GM19240 (cell line): ENCODE results near the gene FARSA.
"Not testable (repeated sequence)": the region's sequence is repeated elsewhere in the genome, so short reads cannot be mapped to it uniquely, and the experiment has no call there.

ENCODE experiments used
- DNase-seq: peaks from one replicate; pipeline ENCODE4 v3.0.0; 2011; ENCODE audit warnings: low spot score; ENCODE audit not compliant: insufficient read length

FARSA gene

DNA sequence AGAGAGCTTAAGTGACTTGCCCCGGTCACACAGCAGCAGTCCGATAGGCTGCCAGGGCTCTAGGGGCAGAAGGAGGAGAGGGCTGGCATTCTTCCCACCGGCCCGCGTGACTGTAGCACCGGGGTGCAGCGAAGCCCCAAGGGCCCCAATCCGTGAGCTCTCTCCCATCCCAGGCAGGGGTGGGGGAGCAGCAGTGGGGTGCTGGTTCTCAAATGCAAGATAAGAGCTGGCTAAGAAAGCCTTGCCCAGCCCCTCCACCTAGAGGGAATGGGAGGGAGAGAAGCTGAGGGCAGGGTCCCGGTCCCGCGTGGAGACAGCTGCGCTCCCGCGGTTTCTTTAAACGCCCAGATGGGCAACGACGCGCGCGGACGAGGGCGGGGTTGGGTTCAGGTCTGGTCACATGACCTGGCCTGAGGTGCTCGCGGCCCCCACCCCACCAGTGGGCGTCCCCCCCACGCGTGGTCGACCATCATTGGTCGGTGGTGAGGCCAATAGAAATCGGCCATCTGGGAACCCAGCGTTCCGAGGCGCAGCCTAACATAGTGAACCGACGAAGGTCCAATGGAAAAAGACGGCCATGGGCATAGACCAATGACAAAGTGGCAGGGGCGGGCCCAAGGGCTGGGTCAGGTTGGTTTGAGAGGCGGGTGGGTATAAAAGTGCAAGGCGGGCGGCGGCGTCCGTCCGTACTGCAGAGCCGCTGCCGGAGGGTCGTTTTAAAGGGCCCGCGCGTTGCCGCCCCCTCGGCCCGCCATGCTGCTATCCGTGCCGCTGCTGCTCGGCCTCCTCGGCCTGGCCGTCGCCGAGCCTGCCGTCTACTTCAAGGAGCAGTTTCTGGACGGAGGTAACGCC, 4.6 kb upstream of the FARSA start, which contains the start of gene CALR:
CALR (plus strand) TSS at position 683 of the 852 bp plus-strand sequence; CDS start at position 754, 71 bp downstream.
- DNase-seq, result peak; percentile 87

DNA sequence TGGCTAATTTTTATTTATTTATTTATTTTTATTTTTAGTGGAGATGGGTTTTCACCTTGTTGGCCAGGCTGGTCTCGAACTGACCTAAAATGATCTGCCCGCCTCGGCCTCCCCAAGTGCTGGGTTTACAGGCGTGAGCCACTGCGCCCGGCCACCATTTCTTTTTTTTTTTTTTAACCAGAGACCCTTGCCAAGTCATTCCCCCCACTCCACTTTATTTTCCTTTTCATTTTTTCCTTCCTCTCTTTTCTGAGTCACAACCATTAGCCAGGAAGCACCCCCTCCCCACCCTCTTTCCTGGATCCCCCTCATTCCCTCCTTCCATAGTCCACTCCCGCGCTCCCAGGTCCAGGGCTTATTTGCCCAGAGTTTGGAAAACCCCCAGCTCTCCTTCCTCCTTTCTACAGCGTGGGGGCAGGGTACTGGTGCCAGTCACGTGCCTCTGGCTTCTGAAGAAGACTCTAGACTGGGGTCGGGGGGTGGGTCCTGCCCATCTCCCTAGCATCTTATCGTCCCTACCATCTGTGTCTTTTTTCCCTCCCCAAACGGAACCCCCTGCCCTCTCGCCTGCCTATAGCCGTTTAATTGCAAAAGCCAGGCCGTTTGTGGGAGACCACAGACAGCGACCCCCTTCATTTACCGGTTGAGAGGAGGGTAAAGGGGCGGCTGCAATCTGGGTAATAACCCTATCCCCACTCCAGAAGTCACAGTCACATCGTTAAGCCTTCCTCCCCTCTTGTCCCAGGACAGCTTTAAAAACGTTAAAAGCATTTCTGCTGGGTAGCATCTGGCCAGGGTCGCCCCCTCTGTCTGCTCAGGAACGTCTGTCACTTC, 3.8 kb upstream of the FARSA start:
- no peak for DNase-seq

DNA sequence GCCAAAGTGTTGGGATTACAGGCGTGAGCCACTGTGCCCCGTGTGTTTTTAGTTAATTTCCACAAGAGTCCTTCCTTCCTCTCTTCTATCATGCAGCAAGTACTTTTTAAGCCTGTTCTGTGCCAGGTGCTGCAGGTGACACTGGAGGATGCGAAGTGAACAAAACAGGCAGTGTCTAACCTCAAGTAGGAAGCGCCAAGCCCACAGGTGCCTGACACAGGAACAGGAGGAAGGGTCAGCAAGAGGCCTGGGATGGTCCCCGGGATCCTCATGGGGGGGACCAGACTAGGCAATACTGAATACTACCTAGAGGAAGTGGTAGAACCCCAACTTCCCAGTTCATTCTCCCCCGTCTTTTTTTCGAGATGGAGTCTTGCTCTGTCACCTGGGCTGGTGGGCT, 3.1 kb upstream of the FARSA start:
- DNase-seq, result no peak

DNA sequence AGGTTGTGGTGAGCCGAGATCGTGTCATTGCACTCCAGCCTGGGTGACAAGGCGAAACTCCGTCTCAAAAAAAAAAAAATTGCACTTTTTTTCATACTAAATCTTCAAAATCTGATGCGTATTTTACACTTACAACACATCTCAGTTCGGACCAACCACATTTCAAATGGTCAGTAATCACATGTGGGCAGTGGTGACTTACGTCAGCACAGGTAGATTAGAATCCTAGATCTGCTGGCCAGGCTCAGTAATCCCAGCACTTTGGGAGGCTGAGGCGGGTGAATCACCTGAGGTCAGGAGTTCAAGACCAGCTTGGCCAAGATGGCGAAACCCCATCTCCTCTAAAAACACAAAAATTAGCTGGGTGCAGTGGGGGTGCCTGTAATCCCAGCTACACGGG, 1.6 kb upstream of the FARSA start:
- no peak for DNase-seq

DNA sequence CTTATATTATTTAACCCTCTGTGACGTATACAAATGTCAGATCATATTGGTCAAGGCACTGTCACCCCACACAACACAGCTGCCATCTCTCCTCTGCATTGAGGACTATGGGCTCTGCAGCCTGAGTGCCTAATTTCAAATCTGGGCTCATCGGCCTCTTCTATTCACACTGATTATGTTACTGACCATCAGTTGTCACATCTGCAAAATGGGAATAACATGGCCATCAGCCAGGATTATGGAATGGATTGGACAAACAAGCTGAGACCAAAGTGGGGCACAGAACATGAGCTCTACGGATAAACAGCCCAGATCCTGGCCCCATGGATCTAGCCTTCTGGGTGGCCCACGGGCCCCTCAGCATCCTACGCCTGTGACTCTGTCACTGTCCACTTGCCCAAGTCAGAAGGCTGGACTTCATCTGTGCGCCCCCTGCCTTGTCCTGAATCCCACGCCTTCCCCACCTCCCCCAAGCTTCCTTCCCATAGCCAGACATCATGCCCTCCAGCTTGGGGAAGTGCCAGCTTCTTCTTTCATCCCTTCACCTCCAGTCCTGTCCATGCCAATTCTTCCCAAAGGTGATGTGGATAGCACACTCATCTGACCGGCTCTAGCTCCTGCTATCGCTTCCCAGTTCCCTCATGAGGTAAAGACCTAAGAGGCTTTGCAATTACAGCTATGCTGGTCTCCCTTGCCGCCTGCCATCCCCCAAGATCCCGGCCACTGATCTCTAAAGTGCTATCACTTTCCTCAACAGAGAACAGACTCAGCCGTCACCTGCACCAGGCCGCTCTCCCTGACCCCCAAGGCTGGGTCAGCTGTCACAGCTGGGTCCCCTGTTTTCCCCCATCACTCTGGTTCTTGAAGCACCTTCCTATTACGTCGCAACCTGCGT, 872 bp downstream of the FARSA start:
- DNase-seq, result no peak

DNA sequence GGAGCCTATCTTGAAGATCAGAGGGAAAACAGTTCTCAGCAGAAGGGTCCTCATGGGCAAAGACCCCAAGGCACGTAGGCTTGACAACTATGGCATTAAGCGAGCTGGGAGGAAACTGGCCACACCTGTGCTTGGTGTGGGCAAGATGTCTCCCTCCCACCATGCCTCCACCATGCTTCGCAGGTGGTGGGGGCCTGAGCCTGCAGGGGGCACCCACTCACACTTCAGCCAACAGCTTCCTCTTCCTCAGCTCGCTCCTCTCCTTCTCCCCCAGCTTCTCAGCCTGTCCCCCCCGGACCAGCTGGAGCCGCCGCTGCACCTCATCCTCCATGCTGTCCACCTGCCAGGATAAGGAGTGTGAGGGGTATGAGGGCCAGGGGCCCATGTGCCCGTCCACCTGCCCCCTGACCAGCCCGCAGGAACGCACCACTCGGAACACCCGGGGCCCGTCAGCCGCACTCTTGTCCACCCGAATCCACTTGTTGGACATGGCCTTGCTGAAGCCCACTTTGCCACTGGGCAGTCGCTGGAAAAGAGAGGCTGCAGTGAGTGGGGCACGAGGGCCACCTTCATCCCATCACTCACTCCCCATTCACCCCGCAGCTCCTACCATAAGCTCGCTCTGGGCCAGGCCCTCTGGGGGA, 3.4 kb downstream of the FARSA start:
- no peak for DNase-seq

DNA sequence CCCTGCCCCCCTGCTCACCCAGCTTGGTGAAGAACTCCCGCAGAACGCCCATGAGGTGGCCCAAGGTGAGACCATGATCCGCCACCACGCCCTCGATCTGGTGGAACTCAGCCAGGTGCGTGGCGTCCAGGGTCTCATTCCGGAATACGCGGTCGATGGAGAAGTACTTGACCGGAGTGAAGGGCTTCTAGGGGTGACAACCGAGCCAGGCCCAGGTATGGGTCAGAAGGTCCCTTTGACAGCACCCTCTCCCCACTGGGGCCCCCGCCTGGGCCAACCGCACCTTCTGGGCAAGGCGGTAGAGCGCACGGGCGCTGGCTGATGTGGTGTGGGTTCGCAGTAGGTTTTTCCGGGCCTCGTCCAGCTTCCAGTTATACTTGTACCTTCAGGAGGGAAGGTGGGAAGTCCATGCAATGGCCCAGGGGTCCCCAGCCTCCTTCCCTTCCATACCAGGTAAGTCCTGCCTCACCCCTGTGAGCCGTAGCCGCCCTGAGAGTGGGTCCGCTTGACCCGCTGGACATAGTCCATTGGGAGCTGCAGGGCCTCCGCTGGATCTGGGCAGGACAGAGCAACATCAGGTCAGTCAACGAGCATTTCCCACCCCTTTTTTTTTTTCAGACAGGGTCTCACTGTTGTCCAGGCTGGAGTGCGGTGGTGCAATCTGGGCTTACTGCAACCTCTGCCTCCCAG, 8.7 kb downstream of the FARSA start:
- DNase-seq, result no peak

DNA sequence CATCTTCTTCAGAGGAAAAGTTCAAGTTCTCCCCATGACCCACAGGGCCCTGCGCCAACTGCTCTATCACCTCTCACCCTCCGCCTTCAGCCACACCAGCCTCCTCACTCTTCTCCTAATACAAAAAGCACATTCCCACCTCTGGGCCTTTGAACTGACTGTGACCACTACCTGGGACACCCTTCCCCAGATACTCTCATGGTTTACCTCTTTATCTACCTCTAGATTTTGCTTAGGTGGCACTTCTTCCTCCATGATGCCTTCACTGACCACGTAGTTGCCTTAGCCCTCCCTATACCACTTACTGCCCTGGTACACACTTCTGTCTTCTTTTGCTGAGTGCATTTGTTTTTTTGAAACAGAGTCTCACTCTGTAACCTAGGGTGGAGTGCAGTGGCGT, 10.6 kb downstream of the FARSA start:
- DNase-seq, result no peak

DNA sequence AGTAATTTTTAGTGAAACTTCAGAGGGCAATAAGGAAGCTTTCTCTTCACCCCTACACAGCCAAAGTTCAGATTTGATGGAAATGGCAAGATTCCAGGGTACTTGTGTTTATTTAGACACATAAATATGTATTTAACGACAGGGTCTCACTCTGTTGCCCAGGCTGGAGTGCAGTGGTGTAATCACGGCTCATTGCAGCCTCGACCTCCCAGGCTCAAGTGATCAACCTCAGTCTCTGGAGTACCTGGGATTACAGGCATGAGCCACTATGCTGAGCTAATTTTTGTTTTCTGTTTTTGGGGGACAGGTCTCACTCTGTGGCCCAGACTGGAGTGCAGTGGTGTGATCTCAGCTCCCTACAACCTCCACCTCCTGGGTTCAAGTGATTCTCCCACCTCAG, 12.5 kb downstream of the FARSA start:
- no peak for DNase-seq

DNA sequence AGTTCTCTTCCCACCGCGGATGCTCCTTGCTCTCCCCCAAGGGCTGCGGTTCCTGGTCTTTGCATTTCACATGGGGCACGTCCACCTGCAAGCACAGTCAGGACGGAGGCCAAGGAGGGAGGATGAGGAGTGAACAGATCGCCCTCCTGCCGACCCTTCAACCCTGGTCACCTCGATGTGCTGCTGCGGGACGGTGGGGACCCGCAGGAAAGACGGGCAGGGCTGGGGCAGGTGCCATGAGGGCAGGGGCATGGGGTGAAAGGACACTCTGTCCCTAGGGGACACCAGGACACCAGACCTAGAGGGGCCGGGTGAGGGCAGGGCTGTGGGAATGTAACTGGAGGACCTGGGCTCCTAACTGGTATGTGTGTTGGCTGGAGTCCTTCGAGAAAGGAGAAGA, 15.3 kb downstream of the FARSA start:
- DNase-seq, result no peak

DNA sequence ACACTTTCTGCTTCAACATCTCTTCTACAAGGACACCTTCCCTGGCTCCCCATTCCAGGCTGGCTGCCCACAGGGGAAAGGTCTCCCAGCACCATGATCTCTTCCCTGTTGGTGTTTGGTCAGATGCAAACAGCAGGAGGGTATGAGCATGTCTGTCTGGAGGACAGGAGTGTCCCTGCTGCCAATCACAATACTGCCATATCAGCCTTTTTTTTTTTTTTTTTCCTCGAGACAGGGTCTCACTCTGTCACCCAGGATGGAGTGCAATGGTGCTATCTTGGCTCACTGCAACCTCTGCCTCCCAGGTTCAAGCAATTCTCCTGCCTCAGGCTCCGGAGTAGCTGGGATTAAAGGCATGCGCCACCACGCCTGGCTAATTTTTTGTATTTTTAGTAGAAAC, 17.7 kb downstream of the FARSA start:
- not testable (repeated sequence) for DNase-seq

DNA sequence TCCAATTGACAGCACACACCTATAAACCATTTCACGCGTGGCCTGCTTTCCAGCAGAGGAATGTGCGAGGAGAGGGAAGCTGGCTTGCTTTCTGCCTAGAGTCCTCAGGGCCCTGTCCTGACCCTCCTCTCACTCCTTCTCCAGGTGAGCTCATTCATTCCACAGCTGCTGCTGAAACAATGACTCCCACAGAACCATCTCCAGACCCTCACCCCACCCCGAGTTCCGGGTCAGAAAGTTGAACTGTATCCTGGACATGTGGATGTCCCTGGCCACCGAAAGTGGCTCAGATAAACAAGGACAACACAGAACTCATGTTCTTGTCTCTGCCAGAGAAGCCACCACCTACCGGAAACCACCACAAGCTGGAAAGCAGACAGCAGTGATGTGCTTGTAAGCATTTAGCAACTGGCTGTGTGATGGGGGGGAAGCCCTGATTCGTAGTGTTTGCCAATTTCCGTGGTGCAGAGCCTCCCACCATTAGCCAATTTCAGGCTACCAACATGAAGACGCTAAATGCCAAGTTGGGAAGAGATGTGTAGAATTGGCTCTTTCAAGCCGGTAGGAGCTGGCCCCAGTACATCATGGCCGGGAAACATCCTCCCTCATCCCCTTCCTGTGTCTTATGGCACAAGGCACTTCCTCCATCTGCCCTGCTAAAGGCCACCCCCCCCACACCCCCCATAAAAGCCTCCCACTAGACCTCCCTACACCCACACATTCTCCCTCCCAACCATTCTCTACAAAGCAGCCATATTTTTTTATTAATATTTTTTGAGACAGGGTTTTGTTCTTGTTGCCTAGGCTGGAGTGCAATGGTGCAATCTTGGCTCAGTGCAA, 19.4 kb downstream of the FARSA start:
- DNase-seq, result no peak

DNA sequence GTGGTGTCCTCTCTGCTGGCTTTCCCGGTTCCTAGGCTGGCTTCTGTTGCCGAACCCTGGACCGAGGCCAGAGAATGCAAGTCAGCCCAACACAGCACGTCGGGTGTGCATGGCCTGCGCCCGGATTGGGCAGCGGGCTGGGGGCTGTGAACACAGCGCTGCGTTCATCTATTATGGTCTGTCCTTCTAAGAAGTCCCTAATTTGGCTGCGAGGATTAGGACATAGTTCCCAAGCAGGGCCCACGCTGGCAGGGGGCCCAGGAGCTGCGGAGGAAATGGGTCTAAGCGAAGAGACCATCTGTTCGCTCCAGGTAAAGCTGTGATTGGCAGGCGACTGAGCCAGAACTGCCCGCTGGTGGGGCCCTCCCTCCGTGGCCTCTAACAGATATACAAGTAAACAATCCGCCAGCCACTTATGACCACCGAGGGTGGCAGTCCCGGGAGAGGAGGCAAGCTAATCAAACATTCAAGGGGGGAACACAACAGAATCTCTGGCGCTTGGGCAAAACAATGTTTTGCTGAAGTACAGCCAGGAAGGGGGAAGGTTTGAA, 20.4 kb downstream of the FARSA start:
- no peak for DNase-seq

DNA sequence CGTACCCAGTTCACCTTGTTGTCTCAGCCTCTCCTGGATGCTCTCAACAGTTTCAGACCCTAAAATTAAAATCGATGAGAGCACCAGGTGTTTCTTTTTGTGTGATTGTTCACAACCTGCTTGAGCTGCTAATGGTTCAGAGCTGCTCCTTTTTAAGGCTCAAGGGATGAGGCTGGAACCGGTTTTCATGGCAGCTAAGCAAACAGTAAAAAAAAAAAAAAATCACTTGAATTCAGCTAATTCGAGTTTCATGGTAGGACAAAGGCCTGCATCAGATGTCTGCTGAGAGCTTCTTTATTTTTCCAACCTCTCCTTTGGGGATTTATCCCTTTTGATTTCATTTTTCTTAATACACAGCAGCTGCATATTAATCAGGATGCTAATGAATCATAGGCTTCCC, 20.9 kb downstream of the FARSA start:
- DNase-seq, result no peak

DNA sequence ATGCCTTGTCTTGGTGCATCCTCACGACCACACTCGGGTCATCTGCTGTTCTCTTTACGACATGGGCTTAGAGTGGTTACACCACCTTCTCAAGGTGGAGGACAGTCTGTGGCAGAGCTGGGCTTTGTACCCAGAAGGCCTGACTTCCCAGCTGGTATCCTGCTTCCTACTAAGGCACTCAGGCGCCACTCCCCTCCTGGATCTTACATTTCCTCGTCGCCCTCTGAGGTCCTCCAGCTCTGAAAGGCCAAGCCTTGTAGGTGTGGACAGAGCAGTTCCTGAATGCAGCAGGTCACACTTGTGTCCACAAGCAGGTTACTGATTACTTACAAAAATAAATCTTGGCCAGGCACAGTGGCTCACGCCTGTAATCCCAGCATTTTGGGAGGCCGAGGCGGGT, 26.3 kb downstream of the FARSA start:
- no peak for DNase-seq

DNA sequence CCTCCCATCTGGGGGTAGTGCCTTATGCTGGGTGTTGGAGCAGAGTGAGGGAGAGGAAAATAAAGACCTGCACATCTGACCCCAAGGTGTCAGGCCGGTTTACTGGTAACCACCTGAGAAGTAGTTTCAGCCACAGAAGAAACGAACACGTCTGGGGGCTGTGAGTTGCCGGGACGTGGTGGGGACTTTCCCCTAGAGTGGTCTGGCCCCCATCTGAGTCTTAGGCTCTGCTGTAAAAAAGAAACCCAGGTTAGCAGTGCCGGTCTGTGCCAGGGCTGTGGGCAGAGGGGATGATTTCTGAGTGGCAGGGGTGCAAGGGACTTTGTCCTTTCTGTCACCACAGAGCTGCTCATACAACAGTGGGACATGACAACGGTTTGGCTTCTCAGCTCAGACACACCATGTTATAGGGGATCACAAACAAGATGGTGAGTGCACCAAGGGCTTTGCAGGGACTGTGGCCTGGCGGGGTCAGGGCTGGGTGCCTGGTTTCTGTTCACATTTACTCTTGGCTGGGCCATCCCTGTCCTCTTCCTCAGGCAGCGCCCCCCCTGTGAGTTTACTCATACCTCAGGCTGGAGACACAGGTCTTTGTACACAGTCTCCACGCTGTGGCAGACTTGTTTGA, 33.5 kb downstream of the FARSA start:
- DNase-seq, result peak; percentile 81

DNA sequence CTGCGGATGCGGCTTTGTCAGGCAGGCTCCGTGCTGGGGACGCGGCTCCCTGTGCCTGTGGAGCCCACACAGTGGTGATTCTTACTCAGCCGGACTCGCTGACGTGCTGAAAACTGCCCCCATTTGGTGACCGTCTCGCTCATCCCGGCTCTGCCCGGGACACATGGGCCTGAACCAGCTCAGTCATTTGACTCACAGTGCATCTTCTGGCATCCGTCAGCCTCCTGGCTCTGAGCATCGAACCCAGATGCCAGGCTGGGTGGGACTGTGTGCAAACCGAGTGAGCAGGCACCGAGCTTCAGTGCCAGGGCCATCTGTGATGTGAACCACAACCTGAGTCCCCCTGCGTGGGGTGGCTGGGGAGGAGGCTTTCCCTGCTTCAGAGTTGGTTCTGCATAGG, 37.1 kb downstream of the FARSA start:
- DNase-seq, result no peak

DNA sequence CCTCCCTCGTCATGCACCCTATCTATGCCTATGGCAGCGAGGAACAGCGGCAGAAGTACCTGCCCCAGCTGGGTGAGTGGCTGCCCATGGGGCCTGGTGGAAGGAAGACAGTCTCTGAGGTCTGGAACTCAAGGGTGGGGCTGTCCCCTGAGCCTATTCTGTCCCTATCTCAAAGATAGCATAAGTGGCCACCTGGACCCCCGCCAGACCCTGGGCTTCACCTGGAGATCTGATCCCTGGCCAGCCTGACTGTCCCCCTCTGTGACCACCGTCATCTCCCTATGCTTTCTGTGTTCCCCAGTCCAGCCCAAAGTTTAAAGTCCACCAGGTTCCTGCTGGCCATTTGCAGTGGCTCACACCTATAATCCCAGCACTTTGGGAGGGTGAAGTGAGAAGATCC, 39.9 kb downstream of the FARSA start:
- no peak for DNase-seq

DNA sequence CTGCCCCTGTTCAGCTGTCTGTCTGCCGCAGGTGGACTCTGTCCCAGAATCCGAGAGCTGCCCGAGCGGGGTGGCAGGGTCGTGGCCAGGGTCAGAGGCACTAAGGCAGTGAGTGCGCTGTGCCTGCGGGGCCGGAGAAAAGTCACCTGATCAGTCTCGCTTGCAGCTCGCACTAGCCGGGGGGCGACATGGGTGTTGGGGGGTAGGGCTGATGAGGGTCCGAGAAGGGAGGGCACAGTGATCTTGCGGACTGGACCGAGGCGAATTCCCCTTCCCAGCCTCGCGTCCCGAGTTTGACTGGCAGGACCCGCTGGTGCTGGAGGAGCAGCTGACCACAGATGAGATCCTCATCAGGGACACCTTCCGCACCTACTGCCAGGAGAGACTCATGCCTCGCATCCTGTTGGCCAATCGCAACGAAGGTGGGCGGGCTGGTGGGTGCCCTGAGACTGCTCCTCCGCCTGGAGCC, 41.9 kb downstream of the FARSA start:
- no peak for DNase-seq
